GM12878 (cell line): ENCODE data around the gene AASDHPPT. TPM values are rescaled to one million over a fixed set of nuclear protein-coding genes. Genes with fewer than 3 reads are reported as not detected.

Experiments used
- ATAC-seq: fragments of 200-7000 bp; cut with Tn5 transposase; 3 replicates; pipeline ENCODE4 v1.9.1; 2020; ENCODE audit warnings: mild to moderate bottlenecking, moderate library complexity
- BruUV-seq: library from RNA; stranded (reverse); fragments of 400-500 nt; replicated peaks from 2 replicates; lab custom pipeline; 2021; lab: Mats Ljungman, UMichigan
- CTCF ChIA-PET: fragments of 300-600 bp; sonication (Branson Sonifier 250); formaldehyde crosslinking; extraction: SDS; loops from one replicate; lab custom pipeline; 2021; ENCODE audit warnings: inconsistent platforms; lab: Yijun Ruan, JAX
- POLR2A ChIA-PET: fragments of 350-600 bp; formaldehyde crosslinking; extraction: SDS; loops from one replicate; lab custom pipeline; 2021; ENCODE audit warnings: inconsistent platforms; lab: Charles Lee
- RAD21 ChIA-PET: fragments of 300-600 bp; sonication (Branson Sonifier 250); formaldehyde crosslinking; loops from one replicate; lab custom pipeline; 2023; ENCODE audit warnings: antibody characterized with exemption; ENCODE audit not compliant: unreplicated experiment; lab: Charles Lee
- SMC1A ChIA-PET: fragments of 300-600 bp; sonication (Branson Sonifier 250); formaldehyde crosslinking; loops from one replicate; lab custom pipeline; 2023; ENCODE audit not compliant: unreplicated experiment, uncharacterized antibody; lab: Charles Lee
- DNase-seq: peaks from one replicate; pipeline ENCODE4 v3.0.0-alpha.2; 2011; ENCODE audit warnings: low read depth, low spot score
- FAIRE-seq: peaks from 3 replicates; lab custom pipeline; 2011; peaks lifted over from hg19 to GRCh38; lab: Jason Lieb, UNC
- H2AFZ ChIP-seq: 2 replicates; pipeline ENCODE4 v1.6.0; 2011; ENCODE audit warnings: low read depth, low read length, control low read depth; ENCODE audit not compliant: control insufficient read depth
- H3K27ac ChIP-seq: 2 replicates; pipeline ENCODE4 v1.5.1; 2011; ENCODE audit warnings: control low read depth; ENCODE audit not compliant: control insufficient read depth, insufficient read depth
- H3K27me3 ChIP-seq, 2 experiments: replicated peaks in 1 of 2; 2 replicates each; pipeline versions ENCODE4 v1.6.0 to v1.6.1; 2011; ENCODE audit warnings: low read length in 1 of 2; ENCODE audit not compliant: control insufficient read depth in 2 of 2, insufficient read depth in 2 of 2
- H3K36me3 ChIP-seq, 2 experiments: 2 replicates each; pipeline ENCODE4 v1.5.1; 2011; ENCODE audit warnings: low read length in 1 of 2; ENCODE audit not compliant: control insufficient read depth in 2 of 2, insufficient read depth in 2 of 2
- H3K4me1 ChIP-seq: 2 replicates; pipeline ENCODE4 v1.6.1; 2011; ENCODE audit warnings: mild to moderate bottlenecking, low read length, moderate library complexity, mixed read lengths; ENCODE audit not compliant: control insufficient read depth, insufficient read depth
- H3K4me2 ChIP-seq: 2 replicates; pipeline ENCODE4 v1.6.0; 2011; ENCODE audit warnings: control low read depth; ENCODE audit not compliant: control insufficient read depth, insufficient read depth
- H3K4me3 ChIP-seq: fragments of 200-600 bp; sonication (generic); 2 replicates; pipeline ENCODE4 v1.5.1; 2016
- H3K79me2 ChIP-seq: 2 replicates; pipeline ENCODE4 v1.6.0; 2011; ENCODE audit warnings: low read length; ENCODE audit not compliant: control insufficient read depth, insufficient read depth
- H3K9ac ChIP-seq: 2 replicates; pipeline ENCODE4 v1.8.0; 2011; ENCODE audit warnings: low read length, control low read depth, mixed read lengths; ENCODE audit not compliant: control insufficient read depth, insufficient read depth
- H3K9me3 ChIP-seq: replicated peaks from 3 replicates; pipeline ENCODE4 v1.5.1; 2011; ENCODE audit warnings: mild to moderate bottlenecking, low read length; ENCODE audit not compliant: control insufficient read depth, insufficient read depth
- H4K20me1 ChIP-seq: 2 replicates; pipeline ENCODE4 v1.6.0; 2011; ENCODE audit not compliant: control insufficient read depth, insufficient read depth
- BACH1 ChIP-seq: fragments of 450-650 bp; IDR thresholded peaks from 2 replicates; pipeline ENCODE4 v1.6.1; 2017; ENCODE audit warnings: mild to moderate bottlenecking, borderline replicate concordance
- CBFB ChIP-seq: IDR thresholded peaks from 2 replicates; pipeline ENCODE4 v1.6.1; 2016; ENCODE audit warnings: antibody characterized with exemption, low read depth
- EGR1 ChIP-seq, 2 experiments: IDR thresholded peaks; 1 replicate in 1 of 2; 2 replicates in 1 of 2; pipeline ENCODE4 v1.6.1; 2011 to 2012; ENCODE audit warnings: low read depth in 2 of 2, low read length in 2 of 2, borderline replicate concordance in 1 of 2, mild to moderate bottlenecking in 1 of 2, moderate library complexity in 1 of 2
- FOS ChIP-seq: IDR thresholded peaks from 3 replicates; pipeline ENCODE4 v1.6.1; 2011; ENCODE audit warnings: borderline replicate concordance; ENCODE audit not compliant: insufficient read length; ENCODE audit errors: extremely low read depth
- HDAC6 ChIP-seq: fragments of 200-600 bp; sonication (generic); IDR thresholded peaks from one replicate; pipeline ENCODE4 v1.8.0; 2017; ENCODE audit warnings: antibody characterized with exemption; ENCODE audit not compliant: unreplicated experiment
- JUNB ChIP-seq: IDR thresholded peaks from 2 replicates; pipeline ENCODE4 v1.6.1; 2016; ENCODE audit warnings: antibody characterized with exemption, mild to moderate bottlenecking
- JUND ChIP-seq: IDR thresholded peaks from 2 replicates; pipeline ENCODE4 v1.6.1; 2012; ENCODE audit warnings: low read depth, mild to moderate bottlenecking, low read length, improper control_type of control experiment, moderate library complexity
- MTA3 ChIP-seq: IDR thresholded peaks from 2 replicates; pipeline ENCODE4 v1.6.1; 2012; ENCODE audit warnings: low read length, inconsistent platforms, borderline replicate concordance
- NFYA ChIP-seq: IDR thresholded peaks from 2 replicates; pipeline ENCODE4 v1.6.1; 2011; ENCODE audit warnings: low read depth, mild to moderate bottlenecking, low read length, improper control_type of control experiment, borderline replicate concordance
- RELA ChIP-seq: fragments of 450-650 bp; IDR thresholded peaks from 2 replicates; pipeline ENCODE4 v1.8.0; 2014; ENCODE audit warnings: borderline replicate concordance; ENCODE audit not compliant: partially characterized antibody
- SIX5 ChIP-seq: IDR thresholded peaks from 2 replicates; pipeline ENCODE4 v1.6.1; 2011; ENCODE audit warnings: mild to moderate bottlenecking, low read depth, low read length, moderate library complexity; ENCODE audit not compliant: severe bottlenecking
- TCF3 ChIP-seq: IDR thresholded peaks from 2 replicates; pipeline ENCODE4 v1.6.1; 2012; ENCODE audit warnings: low read depth, mild to moderate bottlenecking, low read length, borderline replicate concordance; ENCODE audit not compliant: insufficient read depth
- ZNF384 ChIP-seq: IDR thresholded peaks from 2 replicates; pipeline ENCODE4 v1.6.1; 2012; ENCODE audit warnings: low read depth, mild to moderate bottlenecking, low read length, improper control_type of control experiment, borderline replicate concordance
- WGBS: methylation state at CpG from one replicate; pipeline ENCODE4 v1.1.6; 2016; ENCODE audit warnings: low lambda C conversion rate; ENCODE audit not compliant: insufficient replicate concordance, insufficient coverage; ENCODE audit errors: missing lambda C conversion rate; 5-methylcytosine and 5-hydroxymethylcytosine counted together
- in situ Hi-C: fragments of 300-500 bp; cut with MboI; formaldehyde crosslinking; loops from 9 replicates; pipeline ENCODE4 v1.14.3; 2018; ENCODE audit warnings: mixed read lengths
- intact Hi-C: fragments of 100-400 bp; cut with micrococcal nuclease; formaldehyde crosslinking; loops from one replicate; pipeline ENCODE4 v1.14.2; 2022; ENCODE audit not compliant: unreplicated experiment
- polyA plus RNA-seq, 11 experiments: library from polyadenylated mRNA; depleted of rRNA in 4 of 11; unstranded in 6 of 11; stranded (reverse) in 5 of 11; fragments of >200 nt; fragmentation: Nextera tagmentation in 4 of 11; fragmentation: Illumina TruSeq in 1 of 11; extraction: Ambion mirVana in 4 of 11; extraction: Trizol in 1 of 11; gene quantifications; 1 replicate in 1 of 11; 2 replicates in 10 of 11; pipeline versions ENCODE4 v1.2.1 to v1.2.3, GENCODE V29; 2011 to 2016; ENCODE audit warnings: inconsistent platforms in 2 of 11, missing spikeins in 2 of 11, low read depth in 1 of 11
- total RNA-seq, 4 experiments: library from RNA; depleted of rRNA in 3 of 4; stranded (reverse); fragments of >200 nt in 3 of 4; fragmentation: Illumina TruSeq in 1 of 4; extraction: Trizol in 1 of 4; gene quantifications; 2 replicates each; pipeline versions ENCODE4 v1.2.1 to v1.2.3, GENCODE V29; 2013 to 2021

Gene AASDHPPT
- total and polyA plus RNA-seq, 10 of the 15 experiments (the other 5 are each of a cell fraction or from before 2014, with no cell fraction given): 37.3 to 92.6 (median 50.5) TPM

DNA sequence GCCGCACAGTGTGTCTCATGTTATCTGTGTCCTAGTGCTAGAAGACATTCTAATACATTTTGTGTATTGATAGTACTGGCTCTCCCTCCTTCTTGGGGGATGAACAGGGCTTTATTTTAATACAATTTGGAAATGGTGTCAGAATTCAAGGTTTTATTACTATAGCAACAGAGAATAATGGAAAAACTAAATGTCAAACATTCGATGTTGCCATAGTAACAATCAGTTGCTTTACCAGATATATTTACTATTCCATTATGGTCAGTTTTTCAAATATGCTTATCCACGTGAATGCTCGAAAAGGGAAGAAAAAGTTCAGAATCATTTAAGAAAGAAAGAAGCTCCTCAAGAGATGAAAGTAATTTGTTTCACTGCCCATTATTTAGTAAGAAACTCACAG, 46.9 kb upstream of the AASDHPPT start:
- H3K27ac ChIP-seq: no peak overlapping the region
- no peak for ATAC-seq
- no peaks in the 10 kb centered on the region; the same call in 2 of the 3 replicates for H3K9me3 ChIP-seq
- in situ Hi-C loops (no loop called here), intact Hi-C loops (no loop called here)
- no peak for DNase-seq
- H3K79me2 ChIP-seq: no peaks in the 10 kb centered on the region
- no peak overlapping the region for H3K9ac ChIP-seq
- POLR2A ChIA-PET: no interaction called here
- no peak overlapping the region for H2AFZ ChIP-seq
- BruUV-seq: no TSS peak
- 72% methylated on average over 4 of the region's 4 CpGs for WGBS
- no peak overlapping the region for H3K4me3 ChIP-seq
- H3K4me2 ChIP-seq: no peak overlapping the region
- FAIRE-seq: no peak
- TF ChIP-seq JUND: no peak
- no peak for TF ChIP-seq SIX5
- no peak for TF ChIP-seq CBFB
- no peak for TF ChIP-seq HDAC6
- no peak for TF ChIP-seq FOS
- TF ChIP-seq MTA3: no peak
- no peaks in the 10 kb centered on the region for H3K4me1 ChIP-seq
- H3K27me3 ChIP-seq: no peaks in the 10 kb centered on the region
- CTCF ChIA-PET: no interaction called here
- no peaks in the 10 kb centered on the region for H3K36me3 ChIP-seq
- no peaks in the 10 kb centered on the region for H4K20me1 ChIP-seq
- RAD21 ChIA-PET: no interaction called here
- SMC1A ChIA-PET: no interaction called here

DNA sequence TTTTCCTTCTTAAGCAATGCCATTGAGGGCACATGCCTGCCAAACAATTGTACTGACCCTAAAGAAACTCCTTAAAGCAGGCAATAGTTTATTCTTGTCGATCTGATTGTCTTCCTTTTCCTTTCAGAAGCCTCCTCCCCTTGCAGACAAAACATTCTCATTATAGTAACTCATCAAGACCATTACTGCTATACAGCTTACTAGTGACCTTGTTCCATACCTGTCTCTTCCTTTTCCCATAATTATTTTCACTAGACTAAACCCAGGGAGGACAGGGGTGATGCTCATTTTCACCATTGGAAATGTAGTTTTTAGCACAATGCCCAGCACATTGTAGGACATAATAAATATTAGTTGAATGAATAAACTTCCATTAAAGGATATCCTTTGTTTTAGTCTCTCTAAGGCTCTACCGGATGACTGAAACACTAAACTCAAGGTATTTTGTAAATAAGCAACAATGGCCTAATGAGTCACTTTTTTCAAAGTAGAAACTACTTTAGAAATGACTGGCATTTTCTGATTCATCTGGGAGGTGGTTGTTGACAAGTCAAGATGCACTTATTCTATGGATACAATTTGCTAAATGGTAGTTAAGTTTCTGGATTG, 46.2 kb upstream of the AASDHPPT start:
- ChIA-PET POLR2A (no interaction called here), SMC1A (no interaction called here), RAD21 (no interaction called here), CTCF (no interaction called here)
- Histone ChIP-seq H3K4me2 (no peak overlapping the region), H3K4me3 (no peak overlapping the region), H3K36me3 (no peaks in the 10 kb centered on the region), H3K27me3 (0 out of 4 replicates have a peak, but pooled peaks cover 0 to 1% of the 10 kb centered on the region in 2 experiments), H4K20me1 (no peaks in the 10 kb centered on the region), H3K9ac (no peak overlapping the region), H3K79me2 (no peaks in the 10 kb centered on the region), H3K9me3 (no peaks in the 10 kb centered on the region; the same call in 2 of the 3 replicates), H2AFZ (no peak overlapping the region), H3K4me1 (no peaks in the 10 kb centered on the region), H3K27ac (no peak overlapping the region)
- TF ChIP-seq RELA: no peak
- TF ChIP-seq ZNF384: no peak
- no peak for TF ChIP-seq NFYA
- TF ChIP-seq BACH1: no peak
- TF ChIP-seq EGR1 (IDR thresholded peaks at IDR 0.05; ENCODE audit: borderline replicate concordance in 1 of 2, low read depth in 2 of 2, low read length in 2 of 2): no peak
- TF ChIP-seq TCF3: no peak
- 0 out of 2 replicates have a peak, but pooled peaks have one; percentile 16 for TF ChIP-seq JUNB
- intact Hi-C loops: no loop called here
- ATAC-seq (peak; percentile 21; the same call in 1 of the 3 replicates), DNase-seq (no peak), FAIRE-seq (no peak)
- in situ Hi-C loops: no loop called here
- BruUV-seq: no TSS peak
- 0% methylated on average over 2 of the region's 2 CpGs for WGBS
